Hepatocyte (in vitro differentiated cells): ENCODE data around the gene AMDHD2. TPM values are rescaled to one million over a fixed set of nuclear protein-coding genes. Genes with fewer than 3 reads are reported as not detected.

Source experiments
- DNase-seq: peaks from one replicate; pipeline ENCODE4 v3.0.0-alpha.2; 2016; ENCODE audit warnings: low spot score
- H2AFZ ChIP-seq: fragments of 200-600 bp; sonication (generic); 2 replicates; pipeline ENCODE4 v1.6.0; 2016; ENCODE audit warnings: antibody characterized with exemption, mild to moderate bottlenecking
- H3K27ac ChIP-seq: fragments of 200-600 bp; sonication (generic); 2 replicates; pipeline ENCODE4 v1.5.1; 2016; ENCODE audit warnings: mild to moderate bottlenecking
- H3K27me3 ChIP-seq: fragments of 200-600 bp; sonication (generic); 2 replicates; pipeline ENCODE4 v1.6.1; 2016
- H3K36me3 ChIP-seq: fragments of 200-600 bp; sonication (generic); replicated peaks from 2 replicates; pipeline ENCODE4 v1.5.1; 2016; ENCODE audit warnings: low read depth; ENCODE audit not compliant: insufficient read depth
- H3K4me1 ChIP-seq: fragments of 200-600 bp; sonication (generic); 2 replicates; pipeline ENCODE4 v1.5.1; 2016; ENCODE audit warnings: mild to moderate bottlenecking, moderate library complexity; ENCODE audit not compliant: insufficient read depth
- H3K4me2 ChIP-seq: fragments of 200-600 bp; sonication (generic); 2 replicates; pipeline ENCODE4 v1.6.0; 2016
- H3K4me3 ChIP-seq: fragments of 200-600 bp; sonication (generic); 2 replicates; pipeline ENCODE4 v1.5.1; 2016; ENCODE audit warnings: mild to moderate bottlenecking
- H3K79me2 ChIP-seq: fragments of 200-600 bp; sonication (generic); 2 replicates; pipeline ENCODE4 v1.6.0; 2017; ENCODE audit warnings: mild to moderate bottlenecking
- H3K9me2 ChIP-seq: fragments of 200-600 bp; sonication (generic); replicated peaks from 2 replicates; pipeline ENCODE4 v1.6.0; 2017; ENCODE audit warnings: mild to moderate bottlenecking; ENCODE audit not compliant: insufficient read depth
- H3K9me3 ChIP-seq: fragments of 200-600 bp; sonication (generic); 2 replicates; pipeline ENCODE4 v1.5.1; 2016; ENCODE audit warnings: low read depth, mild to moderate bottlenecking
- H4K20me1 ChIP-seq: fragments of 200-600 bp; sonication (generic); 2 replicates; pipeline ENCODE4 v1.6.0; 2016; ENCODE audit warnings: mild to moderate bottlenecking; ENCODE audit not compliant: insufficient read depth, poor library complexity, severe bottlenecking
- CTCF ChIP-seq: fragments of 200-600 bp; sonication (generic); IDR thresholded peaks from 2 replicates; pipeline ENCODE4 v1.5.1; 2016; ENCODE audit warnings: antibody characterized with exemption, mild to moderate bottlenecking; ENCODE audit not compliant: poor library complexity
- EZH2 ChIP-seq: fragments of 200-600 bp; sonication (generic); IDR thresholded peaks from 2 replicates; pipeline ENCODE4 v1.6.1; 2016; ENCODE audit warnings: antibody characterized with exemption, mild to moderate bottlenecking, borderline replicate concordance
- EZH2phosphoT487 ChIP-seq: fragments of 200-600 bp; sonication (generic); IDR thresholded peaks from one replicate; pipeline ENCODE4 v1.6.1; 2018; ENCODE audit warnings: antibody characterized with exemption, mild to moderate bottlenecking, low read depth, moderate library complexity; ENCODE audit not compliant: unreplicated experiment, severe bottlenecking
- WGBS: methylation state at CpG from one replicate; pipeline ENCODE4 v1.1.6; 2016; ENCODE audit warnings: low lambda C conversion rate; ENCODE audit errors: missing lambda C conversion rate; 5-methylcytosine and 5-hydroxymethylcytosine counted together
- polyA plus RNA-seq: library from polyadenylated mRNA; unstranded; fragments of >200 nt; fragmentation: Nextera tagmentation; extraction: Ambion mirVana; gene quantifications from 2 replicates; pipeline ENCODE4 v1.2.1, GENCODE V29; 2016
- total RNA-seq: library from RNA; depleted of rRNA; stranded (reverse); fragments of >200 nt; gene quantifications from 2 replicates; pipeline ENCODE4 v1.2.3, GENCODE V29; 2014

The AMDHD2 gene
- total and polyA plus RNA-seq, 2 experiments from 2014 or later: 43.6 to 70.8 TPM

DNA sequence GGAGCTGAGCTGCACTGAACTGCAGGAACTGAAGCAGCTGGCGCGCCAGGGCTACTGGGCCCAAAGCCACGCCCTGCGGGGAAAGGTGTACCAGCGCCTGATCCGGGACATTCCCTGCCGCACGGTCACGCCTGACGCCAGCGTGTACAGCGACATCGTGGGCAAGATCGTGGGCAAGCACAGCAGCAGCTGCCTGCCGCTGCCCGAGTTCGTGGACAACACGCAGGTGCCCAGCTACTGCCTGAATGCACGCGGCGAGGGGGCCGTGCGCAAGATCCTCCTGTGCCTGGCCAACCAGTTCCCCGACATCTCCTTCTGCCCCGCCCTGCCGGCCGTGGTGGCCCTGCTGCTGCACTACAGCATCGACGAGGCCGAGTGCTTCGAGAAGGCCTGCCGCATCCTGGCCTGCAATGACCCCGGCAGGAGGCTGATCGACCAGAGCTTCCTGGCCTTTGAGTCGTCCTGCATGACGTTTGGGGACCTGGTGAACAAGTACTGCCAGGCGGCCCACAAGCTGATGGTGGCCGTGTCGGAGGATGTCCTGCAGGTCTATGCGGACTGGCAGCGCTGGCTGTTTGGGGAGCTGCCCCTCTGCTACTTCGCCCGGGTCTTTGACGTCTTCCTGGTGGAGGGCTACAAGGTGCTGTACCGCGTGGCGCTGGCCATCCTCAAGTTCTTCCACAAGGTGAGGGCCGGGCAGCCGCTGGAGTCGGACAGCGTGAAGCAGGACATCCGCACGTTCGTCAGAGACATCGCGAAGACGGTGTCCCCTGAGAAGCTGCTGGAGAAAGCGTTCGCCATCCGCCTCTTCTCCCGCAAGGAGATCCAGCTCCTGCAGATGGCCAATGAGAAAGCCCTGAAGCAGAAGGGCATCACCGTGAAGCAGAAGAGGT, 23.7 kb upstream of the AMDHD2 start:
- Histone ChIP-seq H2AFZ (no peak overlapping the region), H3K36me3 (no peaks in the 10 kb centered on the region), H3K27me3 (no peaks in the 10 kb centered on the region), H3K4me2 (no peak overlapping the region), H3K27ac (no peak overlapping the region), H3K9me2 (no peaks in the 10 kb centered on the region), H3K4me1 (no peaks in the 10 kb centered on the region), H4K20me1 (no peaks in the 10 kb centered on the region), H3K9me3 (no peaks in the 10 kb centered on the region), H3K79me2 (peaks cover 18% of the 10 kb centered on the region), H3K4me3 (no peak overlapping the region)
- DNase-seq: no peak
- WGBS: 98% methylated on average over 61 of the region's 62 CpGs
- TF ChIP-seq EZH2phosphoT487 (no peak), EZH2 (no peak), CTCF (no peak)

- Histone ChIP-seq H3K9me3 (no peaks in the 10 kb centered on the region), H3K4me2 (no peak overlapping the region), H3K36me3 (no peaks in the 10 kb centered on the region), H3K4me3 (no peak overlapping the region), H3K9me2 (no peaks in the 10 kb centered on the region), H3K79me2 (peaks cover 11% of the 10 kb centered on the region), H3K4me1 (peaks cover 5% of the 10 kb centered on the region), H3K27ac (no peak overlapping the region), H4K20me1 (no peaks in the 10 kb centered on the region), H3K27me3 (no peaks in the 10 kb centered on the region), H2AFZ (no peak overlapping the region)
- TF ChIP-seq EZH2 (no peak), CTCF (no peak), EZH2phosphoT487 (no peak)
- WGBS: 81% methylated on average over 18 of the region's 21 CpGs
- DNase-seq: no peak
These were observed 23.0 kb upstream of the AMDHD2 start for GRCh38 chr16:2497116-2497630.

DNA sequence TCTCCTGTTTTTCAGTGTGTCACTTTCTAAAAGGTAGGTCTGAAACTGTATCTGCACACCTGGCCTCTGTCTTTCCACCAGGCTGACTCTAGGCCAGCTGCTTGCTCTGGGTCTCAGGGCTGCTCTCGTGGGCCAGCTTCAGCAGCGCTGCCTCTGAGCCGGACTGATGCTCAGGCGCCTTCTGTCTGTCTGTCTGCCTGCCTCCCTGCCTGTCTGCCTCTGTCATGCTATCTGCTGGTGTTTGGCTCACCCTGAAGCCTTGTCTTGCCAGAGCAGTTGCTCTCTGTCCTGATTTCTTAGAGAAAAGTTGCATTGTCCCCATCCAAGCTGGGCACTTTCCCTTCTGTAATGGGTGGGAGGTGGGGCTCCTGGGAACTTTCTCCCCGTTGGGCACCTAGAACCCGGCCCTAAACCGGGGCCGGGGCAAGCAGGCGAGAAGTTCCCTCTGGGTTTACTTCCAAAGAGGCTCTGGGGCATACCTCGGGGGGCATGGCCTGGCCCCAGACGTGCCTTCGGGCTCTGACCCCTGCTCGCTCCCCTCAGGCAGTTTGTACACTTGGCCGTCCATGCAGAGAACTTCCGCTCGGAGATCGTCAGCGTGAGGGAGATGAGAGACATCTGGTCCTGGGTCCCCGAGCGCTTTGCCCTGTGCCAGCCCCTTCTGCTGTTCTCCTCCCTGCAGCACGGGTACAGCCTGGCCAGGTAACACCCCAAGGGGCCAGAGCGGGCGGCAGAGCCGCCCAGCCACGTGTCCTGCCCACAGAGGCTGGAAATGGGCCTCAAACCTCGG, 22.3 kb upstream of the AMDHD2 start:
- peaks cover 11% of the 10 kb centered on the region for H3K79me2 ChIP-seq
- H3K27ac ChIP-seq: no peak overlapping the region
- H3K4me2 ChIP-seq: no peak overlapping the region
- no peak overlapping the region for H3K4me3 ChIP-seq
- no peaks in the 10 kb centered on the region for H3K36me3 ChIP-seq
- H2AFZ ChIP-seq: no peak overlapping the region
- TF ChIP-seq EZH2phosphoT487 (no peak), EZH2 (no peak), CTCF (no peak)
- no peak for DNase-seq
- H4K20me1 ChIP-seq: no peaks in the 10 kb centered on the region
- H3K27me3 ChIP-seq: no peaks in the 10 kb centered on the region
- no peaks in the 10 kb centered on the region for H3K9me3 ChIP-seq
- peaks cover 12% of the 10 kb centered on the region for H3K4me1 ChIP-seq
- H3K9me2 ChIP-seq: no peaks in the 10 kb centered on the region
- WGBS: 93% methylated on average over 26 of the region's 26 CpGs
